Measurements from ENCODE around the gene IRX4.

Gene IRX4

GRCh38 chr5:1901983-1902382, 19.3 kb upstream of the IRX4 start:
- TF ChIP-seq CSDC2 (CRISPR knock-in tag; IDR thresholded peaks at IDR 0.05) (no peak), ZFP3 (CRISPR knock-in tag; IDR thresholded peaks at IDR 0.05) (no peak), TOX (CRISPR knock-in tag; IDR thresholded peaks at IDR 0.05; ENCODE audit: borderline replicate concordance) (no peak), ESRRG (CRISPR knock-in tag; IDR thresholded peaks at IDR 0.05) (no peak), PPARA (CRISPR knock-in tag; IDR thresholded peaks at IDR 0.05; ENCODE audit: borderline replicate concordance) (no peak), GLIS3 (CRISPR knock-in tag; IDR thresholded peaks at IDR 0.05) (no peak), RARB (CRISPR knock-in tag; IDR thresholded peaks at IDR 0.05) (no peak), OSR1 (CRISPR knock-in tag; IDR thresholded peaks at IDR 0.05) (no peak), POU6F1 (CRISPR knock-in tag; IDR thresholded peaks at IDR 0.05; ENCODE audit: borderline replicate concordance, low read depth) (no peak)
- TF ChIP-seq, protein P1, sequence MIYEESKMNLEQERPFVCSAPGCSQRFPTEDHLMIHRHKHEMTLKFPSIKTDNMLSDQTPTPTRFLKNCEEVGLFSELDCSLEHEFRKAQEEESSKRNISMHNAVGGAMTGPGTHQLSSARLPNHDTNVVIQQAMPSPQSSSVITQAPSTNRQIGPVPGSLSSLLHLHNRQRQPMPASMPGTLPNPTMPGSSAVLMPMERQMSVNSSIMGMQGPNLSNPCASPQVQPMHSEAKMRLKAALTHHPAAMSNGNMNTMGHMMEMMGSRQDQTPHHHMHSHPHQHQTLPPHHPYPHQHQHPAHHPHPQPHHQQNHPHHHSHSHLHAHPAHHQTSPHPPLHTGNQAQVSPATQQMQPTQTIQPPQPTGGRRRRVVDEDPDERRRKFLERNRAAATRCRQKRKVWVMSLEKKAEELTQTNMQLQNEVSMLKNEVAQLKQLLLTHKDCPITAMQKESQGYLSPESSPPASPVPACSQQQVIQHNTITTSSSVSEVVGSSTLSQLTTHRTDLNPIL (CRISPR knock-in tag; IDR thresholded peaks at IDR 0.05; ENCODE audit: low read depth): no peak
- no peak for ATAC-seq

GRCh38 chr5:1901061-1901460, 18.3 kb upstream of the IRX4 start:
- no peak for ATAC-seq

GRCh38 chr5:1899201-1899600, 16.5 kb upstream of the IRX4 start:
- TF ChIP-seq POU6F1 (CRISPR knock-in tag; IDR thresholded peaks at IDR 0.05; ENCODE audit: borderline replicate concordance, low read depth) (no peak), PPARA (CRISPR knock-in tag; IDR thresholded peaks at IDR 0.05; ENCODE audit: borderline replicate concordance) (no peak), GLIS3 (CRISPR knock-in tag; IDR thresholded peaks at IDR 0.05) (no peak), ARNTL (CRISPR knock-in tag; IDR thresholded peaks at IDR 0.05; ENCODE audit: borderline replicate concordance, low read depth) (no peak), ISL1 (CRISPR knock-in tag; IDR thresholded peaks at IDR 0.05) (no peak), BACH2 (CRISPR knock-in tag; IDR thresholded peaks at IDR 0.05; ENCODE audit: borderline replicate concordance) (no peak), ZNF8 (CRISPR knock-in tag; IDR thresholded peaks at IDR 0.05) (no peak), RARB (CRISPR knock-in tag; IDR thresholded peaks at IDR 0.05) (no peak), OSR1 (CRISPR knock-in tag; IDR thresholded peaks at IDR 0.05) (no peak), ZNF70 (CRISPR knock-in tag; IDR thresholded peaks at IDR 0.05) (no peak), SNAI2 (CRISPR knock-in tag; IDR thresholded peaks at IDR 0.05) (no peak), ESRRG (CRISPR knock-in tag; IDR thresholded peaks at IDR 0.05) (no peak), TCF4 (CRISPR knock-in tag; IDR thresholded peaks at IDR 0.05; ENCODE audit: borderline replicate concordance) (no peak), TOX (CRISPR knock-in tag; IDR thresholded peaks at IDR 0.05; ENCODE audit: borderline replicate concordance) (no peak), CSDC2 (CRISPR knock-in tag; IDR thresholded peaks at IDR 0.05) (no peak)
- TF ChIP-seq, protein P2, sequence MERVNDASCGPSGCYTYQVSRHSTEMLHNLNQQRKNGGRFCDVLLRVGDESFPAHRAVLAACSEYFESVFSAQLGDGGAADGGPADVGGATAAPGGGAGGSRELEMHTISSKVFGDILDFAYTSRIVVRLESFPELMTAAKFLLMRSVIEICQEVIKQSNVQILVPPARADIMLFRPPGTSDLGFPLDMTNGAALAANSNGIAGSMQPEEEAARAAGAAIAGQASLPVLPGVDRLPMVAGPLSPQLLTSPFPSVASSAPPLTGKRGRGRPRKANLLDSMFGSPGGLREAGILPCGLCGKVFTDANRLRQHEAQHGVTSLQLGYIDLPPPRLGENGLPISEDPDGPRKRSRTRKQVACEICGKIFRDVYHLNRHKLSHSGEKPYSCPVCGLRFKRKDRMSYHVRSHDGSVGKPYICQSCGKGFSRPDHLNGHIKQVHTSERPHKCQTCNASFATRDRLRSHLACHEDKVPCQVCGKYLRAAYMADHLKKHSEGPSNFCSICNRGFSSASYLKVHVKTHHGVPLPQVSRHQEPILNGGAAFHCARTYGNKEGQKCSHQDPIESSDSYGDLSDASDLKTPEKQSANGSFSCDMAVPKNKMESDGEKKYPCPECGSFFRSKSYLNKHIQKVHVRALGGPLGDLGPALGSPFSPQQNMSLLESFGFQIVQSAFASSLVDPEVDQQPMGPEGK (CRISPR knock-in tag; IDR thresholded peaks at IDR 0.05; ENCODE audit: borderline replicate concordance): no peak
- TF ChIP-seq, protein P3, sequence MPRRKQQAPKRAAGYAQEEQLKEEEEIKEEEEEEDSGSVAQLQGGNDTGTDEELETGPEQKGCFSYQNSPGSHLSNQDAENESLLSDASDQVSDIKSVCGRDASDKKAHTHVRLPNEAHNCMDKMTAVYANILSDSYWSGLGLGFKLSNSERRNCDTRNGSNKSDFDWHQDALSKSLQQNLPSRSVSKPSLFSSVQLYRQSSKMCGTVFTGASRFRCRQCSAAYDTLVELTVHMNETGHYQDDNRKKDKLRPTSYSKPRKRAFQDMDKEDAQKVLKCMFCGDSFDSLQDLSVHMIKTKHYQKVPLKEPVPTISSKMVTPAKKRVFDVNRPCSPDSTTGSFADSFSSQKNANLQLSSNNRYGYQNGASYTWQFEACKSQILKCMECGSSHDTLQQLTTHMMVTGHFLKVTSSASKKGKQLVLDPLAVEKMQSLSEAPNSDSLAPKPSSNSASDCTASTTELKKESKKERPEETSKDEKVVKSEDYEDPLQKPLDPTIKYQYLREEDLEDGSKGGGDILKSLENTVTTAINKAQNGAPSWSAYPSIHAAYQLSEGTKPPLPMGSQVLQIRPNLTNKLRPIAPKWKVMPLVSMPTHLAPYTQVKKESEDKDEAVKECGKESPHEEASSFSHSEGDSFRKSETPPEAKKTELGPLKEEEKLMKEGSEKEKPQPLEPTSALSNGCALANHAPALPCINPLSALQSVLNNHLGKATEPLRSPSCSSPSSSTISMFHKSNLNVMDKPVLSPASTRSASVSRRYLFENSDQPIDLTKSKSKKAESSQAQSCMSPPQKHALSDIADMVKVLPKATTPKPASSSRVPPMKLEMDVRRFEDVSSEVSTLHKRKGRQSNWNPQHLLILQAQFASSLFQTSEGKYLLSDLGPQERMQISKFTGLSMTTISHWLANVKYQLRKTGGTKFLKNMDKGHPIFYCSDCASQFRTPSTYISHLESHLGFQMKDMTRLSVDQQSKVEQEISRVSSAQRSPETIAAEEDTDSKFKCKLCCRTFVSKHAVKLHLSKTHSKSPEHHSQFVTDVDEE (CRISPR knock-in tag; IDR thresholded peaks at IDR 0.05): no peak
- no peak for ATAC-seq

More at GRCh38 chr5:1901061-1901460, 18.3 kb upstream of the IRX4 start:
- no peak for TF ChIP-seq RARB (CRISPR knock-in tag; IDR thresholded peaks at IDR 0.05)
- no peak for TF ChIP-seq ESRRG (CRISPR knock-in tag; IDR thresholded peaks at IDR 0.05)
- no peak for TF ChIP-seq PPARA (CRISPR knock-in tag; IDR thresholded peaks at IDR 0.05; ENCODE audit: borderline replicate concordance)
- no peak for TF ChIP-seq ZNF565 (CRISPR knock-in tag; conservative IDR thresholded peaks at IDR 0.05; ENCODE audit: low read depth)
- TF ChIP-seq GLIS3 (CRISPR knock-in tag; IDR thresholded peaks at IDR 0.05): no peak
- no peak for TF ChIP-seq TOX (CRISPR knock-in tag; IDR thresholded peaks at IDR 0.05; ENCODE audit: borderline replicate concordance)
- TF ChIP-seq ZFP30 (CRISPR knock-in tag; IDR thresholded peaks at IDR 0.05): no peak
- TF ChIP-seq ZNF8 (CRISPR knock-in tag; IDR thresholded peaks at IDR 0.05): no peak
